ENCODE measurements around the gene MALAT1.
"Not testable (repeated sequence)": the region's sequence is repeated elsewhere in the genome, so short reads cannot be mapped to it uniquely, and the experiment has no call there.

DNA sequence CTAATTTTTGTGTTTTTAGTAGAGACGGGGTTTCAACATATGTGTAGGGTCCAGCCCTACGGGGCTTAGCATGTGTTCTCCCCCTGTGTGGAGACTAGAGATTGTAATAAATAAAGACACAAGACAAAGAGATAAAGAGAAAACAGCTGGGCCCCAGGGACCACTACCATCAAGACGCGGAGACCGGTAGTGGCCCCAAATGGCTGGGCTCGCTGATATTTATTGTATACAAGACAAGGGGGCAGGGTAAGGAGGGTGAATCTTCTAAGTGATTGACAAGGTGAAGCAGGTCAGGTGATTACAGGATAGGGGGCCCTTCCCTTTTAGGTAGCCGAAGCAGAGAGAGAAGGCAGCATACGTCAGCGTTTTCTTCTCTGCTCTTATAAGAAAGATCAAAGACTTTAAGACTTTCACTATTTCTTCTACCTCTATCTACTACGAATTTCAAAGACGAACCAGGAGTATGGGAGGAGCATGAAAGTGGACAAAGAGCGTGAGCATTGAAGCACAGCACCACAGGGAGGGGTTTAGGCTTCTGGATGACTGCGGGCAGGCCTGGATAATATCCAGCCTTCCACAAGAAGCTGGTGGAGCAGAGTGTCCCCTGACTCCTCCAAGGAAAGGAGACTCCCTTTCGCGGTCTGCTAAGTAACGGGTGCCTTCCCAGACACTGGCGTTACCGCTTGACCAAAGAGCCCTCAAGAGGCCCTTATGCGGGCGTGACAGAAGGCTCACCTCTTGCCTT is 23.1 kb downstream of the MALAT1 start:
- TF ChIP-seq, protein P1, sequence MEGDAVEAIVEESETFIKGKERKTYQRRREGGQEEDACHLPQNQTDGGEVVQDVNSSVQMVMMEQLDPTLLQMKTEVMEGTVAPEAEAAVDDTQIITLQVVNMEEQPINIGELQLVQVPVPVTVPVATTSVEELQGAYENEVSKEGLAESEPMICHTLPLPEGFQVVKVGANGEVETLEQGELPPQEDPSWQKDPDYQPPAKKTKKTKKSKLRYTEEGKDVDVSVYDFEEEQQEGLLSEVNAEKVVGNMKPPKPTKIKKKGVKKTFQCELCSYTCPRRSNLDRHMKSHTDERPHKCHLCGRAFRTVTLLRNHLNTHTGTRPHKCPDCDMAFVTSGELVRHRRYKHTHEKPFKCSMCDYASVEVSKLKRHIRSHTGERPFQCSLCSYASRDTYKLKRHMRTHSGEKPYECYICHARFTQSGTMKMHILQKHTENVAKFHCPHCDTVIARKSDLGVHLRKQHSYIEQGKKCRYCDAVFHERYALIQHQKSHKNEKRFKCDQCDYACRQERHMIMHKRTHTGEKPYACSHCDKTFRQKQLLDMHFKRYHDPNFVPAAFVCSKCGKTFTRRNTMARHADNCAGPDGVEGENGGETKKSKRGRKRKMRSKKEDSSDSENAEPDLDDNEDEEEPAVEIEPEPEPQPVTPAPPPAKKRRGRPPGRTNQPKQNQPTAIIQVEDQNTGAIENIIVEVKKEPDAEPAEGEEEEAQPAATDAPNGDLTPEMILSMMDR (IDR thresholded peaks at IDR 0.05; ENCODE audit: low read length), result not testable (repeated sequence)
- not testable (repeated sequence) for TF ChIP-seq EZH2 (IDR thresholded peaks at IDR 0.05; ENCODE audit: borderline replicate concordance, low read length)
